ENCODE results near the gene PCDHGB3.

Gene PCDHGB3

DNA sequence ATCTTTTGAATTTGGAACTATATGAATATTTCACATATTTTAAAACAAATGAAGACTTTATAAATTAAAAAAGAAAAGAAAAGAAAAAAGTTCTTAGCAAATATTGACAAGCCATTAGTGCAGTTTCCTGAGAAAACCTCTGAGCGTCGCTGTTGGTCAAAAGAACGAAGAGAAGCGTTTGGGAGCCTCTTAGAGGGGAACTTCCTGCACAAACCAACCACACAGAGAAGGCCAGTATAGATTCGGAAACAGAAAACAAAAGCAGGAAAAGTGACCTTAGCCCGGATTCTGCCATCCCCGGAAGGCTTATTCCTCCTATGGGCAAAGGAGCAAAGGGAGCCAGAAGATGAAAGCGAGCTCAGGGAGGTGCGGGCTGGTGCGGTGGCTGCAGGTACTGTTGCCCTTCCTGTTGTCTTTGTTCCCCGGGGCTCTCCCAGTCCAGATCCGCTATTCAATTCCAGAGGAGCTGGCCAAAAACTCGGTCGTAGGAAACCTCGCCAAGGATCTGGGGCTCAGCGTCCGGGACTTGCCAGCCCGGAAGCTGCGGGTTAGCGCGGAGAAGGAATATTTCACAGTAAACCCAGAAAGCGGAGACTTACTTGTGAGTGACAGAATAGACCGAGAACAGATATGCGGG, 10.1 kb upstream of the PCDHGB3 start, which contains the start of gene PCDHGB2:
TSS of gene PCDHGB2 (plus strand) at position 205 of the 637 bp plus-strand sequence. CDS start at position 347, 142 bp downstream.
- Histone ChIP-seq H3F3A (ENCODE audit: insufficient read depth, low read length) (no peaks in the 10 kb centered on the region), H3K79me2 (ENCODE audit: insufficient read depth, low read length) (no peaks in the 10 kb centered on the region), H3K4me2 (ENCODE audit: low read length) (no peak within 1 kb of the TSS), H3K27me3 (ENCODE audit: insufficient read depth, low read length) (no peaks in the 10 kb centered on the region), H3K4me1 (ENCODE audit: insufficient read depth, low read length, severe bottlenecking) (no peaks in the 10 kb centered on the region), H3K27ac (ENCODE audit: low read depth, low read length, poor library complexity, severe bottlenecking) (no peak within 1 kb of the TSS), H3K9ac (ENCODE audit: low read length) (no peak within 1 kb of the TSS), H3K4me3 (ENCODE audit: low read depth, low read length, poor library complexity, severe bottlenecking) (no peak within 1 kb of the TSS), H3K9me2 (ENCODE audit: low read depth, low read length) (no peaks in the 10 kb centered on the region), H3K9me3 (ENCODE audit: low read length) (peaks cover 48% of the 10 kb centered on the region), H4K20me1 (ENCODE audit: insufficient read depth, low read length) (no peaks in the 10 kb centered on the region), H3K36me3 (ENCODE audit: insufficient read depth, low read length) (peaks cover 7% of the 10 kb centered on the region; the same call in 1 of the 2 replicates), H2AFZ (ENCODE audit: low read length) (no peak within 1 kb of the TSS)
- TF ChIP-seq CTCF (IDR thresholded peaks at IDR 0.05; ENCODE audit: low read length), result no peak
- no peak for TF ChIP-seq EZH2 (IDR thresholded peaks at IDR 0.05; ENCODE audit: borderline replicate concordance, low read length)

DNA sequence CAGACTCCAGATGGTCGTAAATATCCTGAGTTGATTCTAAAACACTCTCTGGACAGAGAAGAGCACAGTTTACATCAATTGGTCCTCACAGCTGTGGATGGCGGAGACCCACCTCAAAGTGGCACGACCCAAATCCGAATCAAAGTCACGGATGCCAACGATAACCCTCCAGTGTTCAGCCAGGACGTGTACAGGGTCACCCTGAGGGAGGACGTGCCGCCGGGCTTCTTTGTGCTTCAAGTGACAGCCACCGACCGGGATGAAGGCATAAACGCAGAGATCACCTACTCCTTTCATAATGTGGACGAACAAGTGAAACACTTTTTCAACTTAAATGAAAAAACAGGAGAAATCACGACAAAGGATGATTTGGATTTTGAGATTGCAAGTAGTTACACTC, 9.4 kb upstream of the PCDHGB3 start:
- H3F3A ChIP-seq (ENCODE audit: insufficient read depth, low read length), result no peaks in the 10 kb centered on the region
- no peaks in the 10 kb centered on the region for H3K27me3 ChIP-seq (ENCODE audit: insufficient read depth, low read length)
- no peak for TF ChIP-seq EZH2 (IDR thresholded peaks at IDR 0.05; ENCODE audit: borderline replicate concordance, low read length)
- TF ChIP-seq CTCF (IDR thresholded peaks at IDR 0.05; ENCODE audit: low read length), result no peak
- no peaks in the 10 kb centered on the region for H3K79me2 ChIP-seq (ENCODE audit: insufficient read depth, low read length)
- no peak overlapping the region for H3K27ac ChIP-seq (ENCODE audit: low read depth, low read length, poor library complexity, severe bottlenecking)
- H3K9me3 ChIP-seq (ENCODE audit: low read length), result peaks cover 51% of the 10 kb centered on the region
- H3K36me3 ChIP-seq (ENCODE audit: insufficient read depth, low read length), result peaks cover 4% of the 10 kb centered on the region; the same call in 1 of the 2 replicates
- H3K9ac ChIP-seq (ENCODE audit: low read length), result no peak overlapping the region
- H3K9me2 ChIP-seq (ENCODE audit: low read depth, low read length), result no peaks in the 10 kb centered on the region
- no peak overlapping the region for H2AFZ ChIP-seq (ENCODE audit: low read length)
- H4K20me1 ChIP-seq (ENCODE audit: insufficient read depth, low read length), result no peaks in the 10 kb centered on the region
- no peak overlapping the region for H3K4me3 ChIP-seq (ENCODE audit: low read depth, low read length, poor library complexity, severe bottlenecking)
- no peak overlapping the region for H3K4me2 ChIP-seq (ENCODE audit: low read length)
- no peaks in the 10 kb centered on the region for H3K4me1 ChIP-seq (ENCODE audit: insufficient read depth, low read length, severe bottlenecking)

GRCh38 chr5:141362719-141363118, 7.3 kb upstream of the PCDHGB3 start:
- H3K36me3 ChIP-seq (ENCODE audit: insufficient read depth, low read length), result no peaks in the 10 kb centered on the region
- TF ChIP-seq CTCF (IDR thresholded peaks at IDR 0.05; ENCODE audit: low read length) (no peak), EZH2 (IDR thresholded peaks at IDR 0.05; ENCODE audit: borderline replicate concordance, low read length) (no peak)

More at GRCh38 chr5:141362719-141363118, 7.3 kb upstream of the PCDHGB3 start:
- Histone ChIP-seq H3K9me2 (ENCODE audit: low read depth, low read length) (no peaks in the 10 kb centered on the region), H3K4me1 (ENCODE audit: insufficient read depth, low read length, severe bottlenecking) (no peaks in the 10 kb centered on the region), H3K27me3 (ENCODE audit: insufficient read depth, low read length) (no peaks in the 10 kb centered on the region), H3K4me3 (ENCODE audit: low read depth, low read length, poor library complexity, severe bottlenecking) (no peak overlapping the region), H3K9me3 (ENCODE audit: low read length) (peaks cover 40% of the 10 kb centered on the region), H3K27ac (ENCODE audit: low read depth, low read length, poor library complexity, severe bottlenecking) (no peak overlapping the region), H3K79me2 (ENCODE audit: insufficient read depth, low read length) (no peaks in the 10 kb centered on the region), H3K4me2 (ENCODE audit: low read length) (no peak overlapping the region), H3F3A (ENCODE audit: insufficient read depth, low read length) (no peaks in the 10 kb centered on the region), H3K9ac (ENCODE audit: low read length) (no peak overlapping the region), H4K20me1 (ENCODE audit: insufficient read depth, low read length) (no peaks in the 10 kb centered on the region), H2AFZ (ENCODE audit: low read length) (no peak overlapping the region)
